Measurements from ENCODE around the gene BTBD19. TPM values are rescaled to one million over a fixed set of nuclear protein-coding genes. Genes with fewer than 3 reads are reported as not detected.

Gene BTBD19
- total RNA-seq, 1 donor from 2014 or later: 5.9 TPM

DNA sequence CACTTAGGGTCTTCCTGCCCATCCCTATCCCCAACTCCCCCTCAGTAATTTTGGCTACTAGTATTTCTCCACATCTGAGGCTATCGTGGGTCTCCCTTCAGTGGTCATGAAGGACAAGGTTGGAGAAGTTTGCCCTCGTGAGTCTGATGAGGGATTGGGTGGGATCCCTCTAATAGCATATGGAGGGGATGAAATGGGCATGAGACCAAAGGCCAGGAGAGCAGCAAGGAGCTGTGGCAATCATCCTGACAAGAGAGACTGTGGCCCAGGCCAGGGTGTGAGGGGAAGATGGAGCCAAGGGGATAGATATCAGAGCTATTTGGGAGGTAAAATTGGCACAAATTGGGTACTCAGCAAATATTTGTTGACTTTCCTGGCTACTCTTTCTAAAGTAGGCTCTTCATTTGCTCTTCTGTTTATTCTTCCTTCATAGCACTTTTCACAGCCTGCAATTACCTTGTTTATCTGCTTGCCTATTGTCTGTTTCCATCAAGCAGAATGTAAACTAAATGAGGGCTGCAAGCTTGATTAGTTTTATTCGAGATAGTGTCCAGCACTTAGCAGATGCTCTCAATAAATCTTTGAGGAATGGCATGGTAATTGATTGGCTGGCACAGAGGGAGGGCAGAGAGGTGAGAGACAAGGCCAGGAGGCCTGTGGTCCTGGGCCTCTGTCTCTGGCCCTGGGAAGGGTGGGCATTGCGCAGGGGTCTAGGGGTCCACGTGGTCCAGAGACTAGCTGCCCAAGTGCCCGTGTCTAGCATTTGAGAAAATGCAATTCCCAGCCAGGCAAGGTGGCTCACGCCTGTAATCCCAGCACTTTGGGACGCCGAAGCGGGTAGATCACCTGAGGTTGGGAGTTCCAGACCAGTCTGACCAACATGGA, 9.6 kb upstream of the BTBD19 start:
- no peak for DNase-seq
- peak overlapping the region; percentile 51 for H3K4me3 Mint-ChIP-seq (ENCODE audit: unreplicated experiment)
- H3K27ac Mint-ChIP-seq (ENCODE audit: unreplicated experiment): peak overlapping the region; percentile 99
- peaks cover 14% of the 10 kb centered on the region for H3K9me3 Mint-ChIP-seq (ENCODE audit: unreplicated experiment)
- TF ChIP-seq, protein P1, sequence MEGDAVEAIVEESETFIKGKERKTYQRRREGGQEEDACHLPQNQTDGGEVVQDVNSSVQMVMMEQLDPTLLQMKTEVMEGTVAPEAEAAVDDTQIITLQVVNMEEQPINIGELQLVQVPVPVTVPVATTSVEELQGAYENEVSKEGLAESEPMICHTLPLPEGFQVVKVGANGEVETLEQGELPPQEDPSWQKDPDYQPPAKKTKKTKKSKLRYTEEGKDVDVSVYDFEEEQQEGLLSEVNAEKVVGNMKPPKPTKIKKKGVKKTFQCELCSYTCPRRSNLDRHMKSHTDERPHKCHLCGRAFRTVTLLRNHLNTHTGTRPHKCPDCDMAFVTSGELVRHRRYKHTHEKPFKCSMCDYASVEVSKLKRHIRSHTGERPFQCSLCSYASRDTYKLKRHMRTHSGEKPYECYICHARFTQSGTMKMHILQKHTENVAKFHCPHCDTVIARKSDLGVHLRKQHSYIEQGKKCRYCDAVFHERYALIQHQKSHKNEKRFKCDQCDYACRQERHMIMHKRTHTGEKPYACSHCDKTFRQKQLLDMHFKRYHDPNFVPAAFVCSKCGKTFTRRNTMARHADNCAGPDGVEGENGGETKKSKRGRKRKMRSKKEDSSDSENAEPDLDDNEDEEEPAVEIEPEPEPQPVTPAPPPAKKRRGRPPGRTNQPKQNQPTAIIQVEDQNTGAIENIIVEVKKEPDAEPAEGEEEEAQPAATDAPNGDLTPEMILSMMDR (IDR thresholded peaks at IDR 0.05; ENCODE audit: partially characterized antibody, unreplicated experiment): no peak
- H3K36me3 Mint-ChIP-seq (ENCODE audit: unreplicated experiment): peaks cover 6% of the 10 kb centered on the region
- peaks cover 19% of the 10 kb centered on the region for H3K4me1 Mint-ChIP-seq (ENCODE audit: low read depth, unreplicated experiment)
- H3K27me3 Mint-ChIP-seq (ENCODE audit: unreplicated experiment): peaks cover 16% of the 10 kb centered on the region

DNA sequence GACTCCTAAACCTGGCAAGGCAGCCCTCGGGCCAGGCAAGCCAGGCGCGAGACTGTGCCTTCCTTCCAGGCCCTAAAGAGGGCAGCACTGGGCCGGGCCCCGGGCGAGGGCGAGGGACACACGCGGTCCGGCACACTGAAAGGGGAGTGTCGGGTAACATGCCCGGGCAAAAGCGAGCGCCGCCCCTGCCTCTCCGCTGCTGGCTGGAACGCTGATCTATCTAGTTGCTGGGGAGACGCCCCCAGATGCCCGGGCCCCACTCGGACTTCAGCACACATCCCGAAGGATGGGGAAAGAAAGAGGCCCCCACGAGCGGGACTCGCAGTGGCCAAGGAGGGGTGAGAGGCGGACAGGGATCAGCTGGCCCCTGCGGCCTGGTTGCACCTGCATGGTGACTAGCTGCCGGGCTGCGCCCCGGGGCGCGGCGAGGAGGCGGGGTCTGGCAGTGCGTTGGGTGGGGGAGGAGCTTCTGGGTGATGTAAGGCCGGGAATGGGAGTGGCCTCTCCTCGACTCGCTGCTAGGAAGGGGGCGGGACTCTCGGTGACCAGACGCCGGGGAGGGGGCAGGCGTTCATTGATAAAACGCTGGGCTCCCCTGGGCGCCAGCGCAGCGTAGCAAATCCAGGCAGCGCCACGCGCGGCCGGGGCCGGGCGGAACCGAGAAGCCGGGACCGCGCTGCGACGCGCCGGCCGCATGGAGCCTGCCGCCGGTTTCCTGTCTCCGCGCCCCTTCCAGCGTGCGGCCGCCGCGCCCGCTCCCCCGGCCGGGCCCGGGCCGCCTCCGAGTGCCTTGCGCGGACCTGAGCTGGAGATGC, 8.3 kb upstream of the BTBD19 start, which contains the start of gene PLK3:
Gene PLK3 (plus strand): TSS at position 608 of the 815 bp plus-strand sequence. CDS start 87 bp downstream, at position 695.
- peaks cover 6% of the 10 kb centered on the region for H3K36me3 Mint-ChIP-seq (ENCODE audit: unreplicated experiment)
- TF ChIP-seq, protein P1 (IDR thresholded peaks at IDR 0.05; ENCODE audit: partially characterized antibody, unreplicated experiment): peak; percentile 71
- H3K4me1 Mint-ChIP-seq (ENCODE audit: low read depth, unreplicated experiment): peaks cover 19% of the 10 kb centered on the region
- H3K27ac Mint-ChIP-seq (ENCODE audit: unreplicated experiment): peak within 1 kb of the TSS; percentile 99
- H3K9me3 Mint-ChIP-seq (ENCODE audit: unreplicated experiment): peaks cover 14% of the 10 kb centered on the region
- H3K4me3 Mint-ChIP-seq (ENCODE audit: unreplicated experiment): peak within 1 kb of the TSS; percentile 96
- peaks cover 16% of the 10 kb centered on the region for H3K27me3 Mint-ChIP-seq (ENCODE audit: unreplicated experiment)
- peak; percentile 97 for DNase-seq

DNA sequence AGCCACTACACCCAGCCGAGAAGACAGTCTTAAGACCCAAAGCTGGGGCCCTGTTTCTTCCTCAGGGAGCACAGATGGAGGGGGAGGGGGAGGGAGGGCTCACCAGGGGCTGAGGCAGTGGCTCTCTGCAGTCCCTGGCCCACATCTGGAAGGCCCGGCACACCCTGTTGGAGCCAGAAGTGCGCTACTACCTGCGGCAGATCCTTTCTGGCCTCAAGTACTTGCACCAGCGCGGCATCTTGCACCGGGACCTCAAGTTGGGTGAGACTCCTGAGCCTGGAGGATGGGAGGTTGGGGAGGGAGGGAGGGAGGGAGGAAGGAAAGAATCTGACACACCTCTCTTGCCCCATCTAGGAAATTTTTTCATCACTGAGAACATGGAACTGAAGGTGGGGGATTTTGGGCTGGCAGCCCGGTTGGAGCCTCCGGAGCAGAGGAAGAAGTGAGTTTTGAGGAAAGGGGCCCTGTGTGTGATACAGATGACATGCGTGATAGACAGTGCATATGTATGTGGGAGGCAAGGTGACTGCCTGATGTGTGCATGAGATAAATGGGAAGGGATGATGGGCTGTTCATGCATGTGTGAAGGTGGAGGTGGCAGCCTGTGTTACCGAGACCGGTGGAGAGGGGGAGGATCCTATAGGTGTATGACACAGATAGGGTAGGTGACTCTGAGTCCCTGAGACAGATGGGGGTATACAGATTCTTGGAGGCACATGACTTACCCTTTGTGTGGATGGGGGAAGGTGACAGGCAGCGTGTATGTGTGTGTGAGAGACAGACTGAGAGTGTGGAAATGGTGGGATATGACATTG, 6.6 kb upstream of the BTBD19 start:
- H3K36me3 Mint-ChIP-seq (ENCODE audit: unreplicated experiment): peaks cover 6% of the 10 kb centered on the region
- peak overlapping the region; percentile 91 for H3K4me3 Mint-ChIP-seq (ENCODE audit: unreplicated experiment)
- peaks cover 16% of the 10 kb centered on the region for H3K27me3 Mint-ChIP-seq (ENCODE audit: unreplicated experiment)
- DNase-seq: peak; percentile 54
- H3K27ac Mint-ChIP-seq (ENCODE audit: unreplicated experiment): peak overlapping the region; percentile 99
- peaks cover 20% of the 10 kb centered on the region for H3K4me1 Mint-ChIP-seq (ENCODE audit: low read depth, unreplicated experiment)
- peaks cover 14% of the 10 kb centered on the region for H3K9me3 Mint-ChIP-seq (ENCODE audit: unreplicated experiment)
- TF ChIP-seq, protein P1 (IDR thresholded peaks at IDR 0.05; ENCODE audit: partially characterized antibody, unreplicated experiment): no peak

DNA sequence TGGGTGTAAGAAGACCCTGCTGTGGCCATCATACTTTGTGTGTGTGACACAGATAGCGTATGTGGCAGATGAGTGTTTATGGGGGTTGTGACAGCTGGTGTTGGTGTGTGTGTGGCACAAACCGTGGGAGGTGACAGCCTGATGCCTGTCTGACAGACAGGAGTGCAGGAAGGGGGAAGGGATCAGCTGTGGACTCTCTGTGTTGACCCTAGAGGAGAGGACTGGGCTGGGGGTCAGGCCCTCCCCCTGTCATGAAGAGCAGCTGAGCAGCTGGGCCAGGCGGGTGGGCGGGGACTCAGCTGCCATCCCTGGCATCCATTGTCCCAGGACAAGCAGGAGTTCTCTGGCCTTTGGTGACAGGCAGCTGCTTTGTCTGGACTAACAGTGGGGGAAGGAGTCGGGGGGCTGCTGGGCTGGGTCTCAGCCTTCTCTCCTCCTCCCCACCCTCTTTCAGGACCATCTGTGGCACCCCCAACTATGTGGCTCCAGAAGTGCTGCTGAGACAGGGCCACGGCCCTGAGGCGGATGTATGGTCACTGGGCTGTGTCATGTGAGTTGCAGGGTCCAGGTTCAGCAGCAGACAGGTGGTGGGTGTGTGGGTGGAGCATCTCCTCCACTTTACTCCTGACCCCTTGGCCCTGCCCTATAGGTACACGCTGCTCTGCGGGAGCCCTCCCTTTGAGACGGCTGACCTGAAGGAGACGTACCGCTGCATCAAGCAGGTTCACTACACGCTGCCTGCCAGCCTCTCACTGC, 5.8 kb upstream of the BTBD19 start:
- peaks cover 16% of the 10 kb centered on the region for H3K27me3 Mint-ChIP-seq (ENCODE audit: unreplicated experiment)
- DNase-seq: peak; percentile 80
- H3K27ac Mint-ChIP-seq (ENCODE audit: unreplicated experiment): peak overlapping the region; percentile 99
- H3K9me3 Mint-ChIP-seq (ENCODE audit: unreplicated experiment): peaks cover 14% of the 10 kb centered on the region
- H3K36me3 Mint-ChIP-seq (ENCODE audit: unreplicated experiment): peaks cover 6% of the 10 kb centered on the region
- H3K4me3 Mint-ChIP-seq (ENCODE audit: unreplicated experiment): peak overlapping the region; percentile 91
- H3K4me1 Mint-ChIP-seq (ENCODE audit: low read depth, unreplicated experiment): peaks cover 28% of the 10 kb centered on the region
- TF ChIP-seq, protein P1 (IDR thresholded peaks at IDR 0.05; ENCODE audit: partially characterized antibody, unreplicated experiment): no peak

Data from glutamatergic neuron (in vitro differentiated cells).